ENCODE measurements around the gene THUMPD3. TPM values are rescaled to one million over a fixed set of nuclear protein-coding genes. Genes with fewer than 3 reads are reported as not detected.

Gene THUMPD3
- total and polyA plus RNA-seq, 2 of the 13 experiments (the other 11 are each of a cell fraction or from before 2014, with no cell fraction given), result 31.2 to 44.1 TPM

- TF ChIP-seq TFDP2 (CRISPR knock-in tag; IDR thresholded peaks at IDR 0.05) (no peak), ZNF607 (CRISPR knock-in tag; IDR thresholded peaks at IDR 0.05; ENCODE audit: borderline replicate concordance) (no peak), TSC22D2 (CRISPR knock-in tag; IDR thresholded peaks at IDR 0.05; ENCODE audit: borderline replicate concordance) (peak; percentile 32; the same call in 1 of the 2 replicates), ZNF256 (CRISPR knock-in tag; conservative IDR thresholded peaks at IDR 0.05) (no peak), ZNF383 (CRISPR knock-in tag; IDR thresholded peaks at IDR 0.05; ENCODE audit: borderline replicate concordance) (0 out of 2 replicates have a peak, but pooled peaks have one; percentile 34), GRHL1 (CRISPR knock-in tag; conservative IDR thresholded peaks at IDR 0.05) (no peak)
These were observed 36.0 kb downstream of the THUMPD3 start (continued) for GRCh38 chr3:9398700-9399336.

- CTCF ChIA-PET (ENCODE audit: low intra/inter-chr PET ratio, low total read pairs), result no interaction called here
- WGBS (ENCODE audit: low lambda C conversion rate), result 0% methylated on average over 2 of the region's 2 CpGs
- TF ChIP-seq ASH2L (IDR thresholded peaks at IDR 0.05; ENCODE audit: insufficient read length, low read depth, low read length) (peak; percentile 35), GMEB2 (CRISPR knock-in tag; IDR thresholded peaks at IDR 0.05; ENCODE audit: low read depth) (no peak)
- Histone ChIP-seq H3K27me3 (ENCODE audit: control insufficient read depth in 1 of 2, insufficient read depth in 2 of 2, low read length in 2 of 2) (no peaks in the 10 kb centered on the region; a peak in 1 of 5 replicates), H4K20me1 (ENCODE audit: insufficient read depth, low read length) (peaks cover 73% of the 10 kb centered on the region), H3K9me3 (ENCODE audit: low read length) (no peaks in the 10 kb centered on the region), H3K4me3 (replicated peaks in 1 of 3; ENCODE audit: insufficient read depth in 1 of 3, low read depth in 2 of 3, low read length in 3 of 3) (peak overlapping the region; percentile 95 to 100 (median 96)), H3K79me2 (ENCODE audit: insufficient read depth, low read length) (peaks cover 87% of the 10 kb centered on the region), H3K4me2 (ENCODE audit: low read depth, low read length) (peak overlapping the region; percentile 95), H2AFZ (ENCODE audit: low read length) (no peak overlapping the region), H3K36me3 (replicated peaks in 1 of 2; ENCODE audit: control insufficient read depth in 1 of 2, insufficient read depth in 2 of 2, low read length in 2 of 2) (peaks cover 0 to 12% of the 10 kb centered on the region in 2 experiments; a peak in 2 of 5 replicates), H3K4me1 (ENCODE audit: insufficient read depth, low read length) (peaks cover 60% of the 10 kb centered on the region), H3K9ac (ENCODE audit: insufficient read depth, low read depth, low read length) (peak overlapping the region; percentile 100), H3K27ac (ENCODE audit: extremely low read length, insufficient read depth, low read length) (peak overlapping the region; percentile 99)
- no peak for DNase-seq (ENCODE audit: low spot score)
- no peak for FAIRE-seq
- no TSS peak for BruUV-seq (replicated peaks)
- in situ Hi-C loops (cut with HindIII; ENCODE audit: extremely low pct_ligation_motif_present, low pct_unique_long_range_greater_than_20kb) (no loop called here), intact Hi-C loops (cut with micrococcal nuclease; ENCODE audit: unreplicated experiment) (no loop called here)
- ATAC-seq, result no peak
- POLR2A ChIA-PET, result interaction anchor here (0.9 to 5.8 kb wide), 6 partner anchors 9 to 37 kb away, joined by 3 to 112 read pairs (median 4); partner anchors contain the start of gene THUMPD3
These were observed 36.5 kb downstream of the THUMPD3 start for GRCh38 chr3:9399337-9399703.

All from HepG2 (cell line).